H1 (cell line): Measurements from ENCODE around the gene TNNI3. TPM values are rescaled to one million over a fixed set of nuclear protein-coding genes. Genes with fewer than 3 reads are reported as not detected.

Source experiments
- CTCF ChIA-PET: fragments of 300-600 bp; sonication (Branson Sonifier 250); formaldehyde crosslinking; loops from one replicate; lab custom pipeline; 2021; ENCODE audit not compliant: partially characterized antibody; lab: Charles Lee
- POLR2A ChIA-PET: fragments of 300-600 bp; sonication (Branson Sonifier 250); formaldehyde crosslinking; loops from one replicate; lab custom pipeline; 2021; ENCODE audit warnings: inconsistent platforms; ENCODE audit not compliant: partially characterized antibody; lab: Charles Lee
- DNase-seq, 2 experiments: peaks; one replicate each; pipeline versions ENCODE4 v3.0.0 to v3.0.0-alpha.2; 2010 to 2022; ENCODE audit warnings: low spot score in 2 of 2, low read depth in 1 of 2, mixed read lengths in 1 of 2
- FAIRE-seq: peaks from 2 replicates; lab custom pipeline; 2011; peaks lifted over from hg19 to GRCh38; lab: Jason Lieb, UNC
- H2AFZ ChIP-seq: 2 replicates; pipeline ENCODE4 v1.8.1; 2012; ENCODE audit warnings: low read length, inconsistent platforms
- H2AK5ac ChIP-seq: 2 replicates; pipeline ENCODE4 v1.6.1; 2013; ENCODE audit warnings: low read depth, low read length
- H2BK120ac ChIP-seq: replicated peaks from 2 replicates; pipeline ENCODE3; 2013; ENCODE audit warnings: low read depth, low read length, inconsistent platforms
- H2BK12ac ChIP-seq: 2 replicates; pipeline ENCODE4 v1.6.1; 2013; ENCODE audit warnings: low read depth, low read length
- H2BK15ac ChIP-seq: 2 replicates; pipeline ENCODE4 v1.6.1; 2013; ENCODE audit warnings: low read length
- H2BK20ac ChIP-seq: 2 replicates; pipeline ENCODE4 v1.6.1; 2013; ENCODE audit warnings: low read length
- H2BK5ac ChIP-seq: 2 replicates; pipeline ENCODE4 v1.6.1; 2013; ENCODE audit warnings: low read depth, low read length
- H3K14ac ChIP-seq: 2 replicates; pipeline ENCODE4 v1.6.1; 2013; ENCODE audit warnings: inconsistent platforms; ENCODE audit not compliant: insufficient read length
- H3K18ac ChIP-seq: 2 replicates; pipeline ENCODE4 v1.6.1; 2013; ENCODE audit warnings: low read length; ENCODE audit errors: extremely low read depth
- H3K23ac ChIP-seq: 2 replicates; pipeline ENCODE4 v1.6.1; 2013; ENCODE audit warnings: inconsistent platforms; ENCODE audit not compliant: insufficient read length
- H3K23me2 ChIP-seq: 2 replicates; pipeline ENCODE4 v1.6.1; 2013; ENCODE audit warnings: low read depth, low read length
- H3K27ac ChIP-seq: 2 replicates; pipeline ENCODE4 v1.6.1; 2011; ENCODE audit warnings: low read depth, low read length, inconsistent platforms
- H3K27me3 ChIP-seq, 4 experiments: replicated peaks in 1 of 4; 1 replicate in 1 of 4; 2 replicates in 3 of 4; pipeline versions ENCODE4 v1.6.1 to v1.8.1; 2011 to 2013; ENCODE audit warnings: low read length in 3 of 4, mild to moderate bottlenecking in 3 of 4, inconsistent platforms in 2 of 4, mixed read lengths in 2 of 4, moderate library complexity in 1 of 4; ENCODE audit not compliant: control insufficient read depth in 3 of 4, insufficient read depth in 3 of 4; ENCODE audit errors: extremely low read depth in 1 of 4
- H3K36me3 ChIP-seq, 4 experiments: 2 replicates each; pipeline versions ENCODE4 v1.6.1 to v1.8.1; 2011 to 2013; ENCODE audit warnings: mild to moderate bottlenecking in 4 of 4, low read length in 3 of 4, moderate library complexity in 2 of 4, control low read depth in 1 of 4, inconsistent platforms in 1 of 4; ENCODE audit not compliant: insufficient read depth in 4 of 4, control insufficient read depth in 2 of 4
- H3K4ac ChIP-seq: replicated peaks from 2 replicates; pipeline ENCODE3; 2013; ENCODE audit warnings: low read length, low read depth, mixed read lengths, inconsistent platforms; ENCODE audit not compliant: insufficient read length
- H3K4me1 ChIP-seq, 4 experiments: replicated peaks in 1 of 4; 1 replicate in 1 of 4; 2 replicates in 3 of 4; pipeline versions ENCODE4 v1.6.1 to v1.8.1; 2011 to 2013; ENCODE audit warnings: low read length in 3 of 4, inconsistent platforms in 2 of 4, mixed read lengths in 1 of 4; ENCODE audit not compliant: insufficient read depth in 4 of 4, control insufficient read depth in 3 of 4
- H3K4me2 ChIP-seq, 2 experiments: 2 replicates each; pipeline versions ENCODE4 v1.6.1 to v1.8.1; 2011 to 2013; ENCODE audit warnings: low read depth in 2 of 2, low read length in 2 of 2, control low read depth in 1 of 2, inconsistent platforms in 1 of 2, mild to moderate bottlenecking in 1 of 2; ENCODE audit not compliant: insufficient read depth in 1 of 2
- H3K4me3 ChIP-seq, 4 experiments: fragments of 200-600, 300-600 bp in 1 of 4; sonication (generic), shearing (Covaris generic), sonication (Bioruptor Twin) in 1 of 4; 2 replicates each; pipeline versions ENCODE4 v1.5.1 to v1.8.1; 2011 to 2016; ENCODE audit warnings: low read length in 4 of 4, low read depth in 3 of 4, control low read depth in 2 of 4, inconsistent platforms in 2 of 4, mild to moderate bottlenecking in 2 of 4, mixed read lengths in 1 of 4, moderate library complexity in 1 of 4; ENCODE audit not compliant: insufficient read depth in 2 of 4; ENCODE audit errors: extremely low read depth in 1 of 4
- H3K56ac ChIP-seq: replicated peaks from 2 replicates; pipeline ENCODE3; 2013; ENCODE audit warnings: low read depth, mild to moderate bottlenecking, mixed read lengths, low read length, inconsistent platforms; ENCODE audit not compliant: insufficient read length
- H3K79me1 ChIP-seq: 2 replicates; pipeline ENCODE4 v1.6.1; 2013; ENCODE audit warnings: low read depth, low read length, control low read depth
- H3K79me2 ChIP-seq, 2 experiments: 2 replicates each; pipeline versions ENCODE4 v1.6.1 to v1.8.1; 2012 to 2013; ENCODE audit warnings: low read length in 2 of 2, mild to moderate bottlenecking in 2 of 2, inconsistent platforms in 1 of 2; ENCODE audit not compliant: insufficient read depth in 2 of 2, control insufficient read depth in 1 of 2
- H3K9ac ChIP-seq, 4 experiments: replicated peaks in 1 of 4; 1 replicate in 1 of 4; 2 replicates in 3 of 4; pipeline versions ENCODE4 v1.6.1 to v1.8.1; 2011 to 2013; ENCODE audit warnings: low read depth in 3 of 4, low read length in 3 of 4, control low read depth in 2 of 4, mild to moderate bottlenecking in 2 of 4, moderate library complexity in 2 of 4, inconsistent platforms in 1 of 4; ENCODE audit errors: extremely low read depth in 1 of 4
- H3K9me3 ChIP-seq, 2 experiments: 2 replicates each; pipeline versions ENCODE4 v1.6.1 to v1.8.1; 2012 to 2013; ENCODE audit warnings: mild to moderate bottlenecking in 2 of 2, moderate library complexity in 2 of 2, control low read depth in 1 of 2, inconsistent platforms in 1 of 2, low read depth in 1 of 2, low read length in 1 of 2, mixed read lengths in 1 of 2; ENCODE audit not compliant: insufficient read depth in 2 of 2
- H4K20me1 ChIP-seq, 2 experiments: replicated peaks in 1 of 2; 2 replicates each; pipeline versions ENCODE3 to v1.8.1; 2011 to 2013; ENCODE audit warnings: inconsistent platforms in 2 of 2, low read length in 2 of 2, mild to moderate bottlenecking in 1 of 2; ENCODE audit not compliant: insufficient read depth in 2 of 2, control insufficient read depth in 1 of 2
- H4K5ac ChIP-seq: 2 replicates; pipeline ENCODE4 v1.6.1; 2013; ENCODE audit warnings: low read length, low read depth, mixed read lengths, inconsistent platforms; ENCODE audit not compliant: insufficient read length
- H4K8ac ChIP-seq: 2 replicates; pipeline ENCODE4 v1.8.0; 2013; ENCODE audit warnings: mild to moderate bottlenecking, moderate library complexity, low read length, inconsistent platforms; ENCODE audit not compliant: insufficient read depth; ENCODE audit errors: extremely low read depth
- H4K91ac ChIP-seq: replicated peaks from 2 replicates; pipeline ENCODE3; 2013; ENCODE audit warnings: low read length, mixed read lengths, inconsistent platforms; ENCODE audit not compliant: insufficient read length
- ASH2L ChIP-seq: fragments of 200-600, 300-600 bp; sonication (generic); IDR thresholded peaks from one replicate; pipeline ENCODE4 v1.7.1; 2017; ENCODE audit warnings: low read length
- CTCF ChIP-seq, 3 experiments: IDR thresholded peaks; 1 replicate in 2 of 3; 2 replicates in 1 of 3; pipeline versions ENCODE4 v1.5.1 to v1.6.1; 2011; ENCODE audit warnings: low read length in 3 of 3, mild to moderate bottlenecking in 3 of 3, inconsistent platforms in 2 of 3, low read depth in 1 of 3, moderate library complexity in 1 of 3; ENCODE audit not compliant: insufficient read depth in 1 of 3; ENCODE audit errors: control extremely low read depth in 1 of 3
- GTF2F1 ChIP-seq: IDR thresholded peaks from 2 replicates; pipeline ENCODE4 v1.6.1; 2012; ENCODE audit warnings: low read depth, low read length, improper control_type of control experiment, borderline replicate concordance
- JUN ChIP-seq: IDR thresholded peaks from 2 replicates; pipeline ENCODE4 v1.6.1; 2011; ENCODE audit warnings: low read depth, mild to moderate bottlenecking, improper control_type of control experiment, low read length
- JUND ChIP-seq: IDR thresholded peaks from 2 replicates; pipeline ENCODE4 v1.6.1; 2011; ENCODE audit warnings: mild to moderate bottlenecking, improper control_type of control experiment, low read length
- MAFK ChIP-seq: IDR thresholded peaks from 2 replicates; pipeline ENCODE4 v1.6.1; 2012; ENCODE audit warnings: low read depth, mild to moderate bottlenecking, improper control_type of control experiment, low read length
- RFX5 ChIP-seq: IDR thresholded peaks from 2 replicates; pipeline ENCODE4 v1.6.1; 2011; ENCODE audit warnings: low read depth, low read length, improper control_type of control experiment, borderline replicate concordance
- RXRA ChIP-seq: IDR thresholded peaks from 2 replicates; pipeline ENCODE4 v1.6.1; 2011; ENCODE audit warnings: low read depth, mild to moderate bottlenecking, low read length, moderate library complexity; ENCODE audit not compliant: insufficient read depth
- SIN3A ChIP-seq, 2 experiments: IDR thresholded peaks in 1 of 2; conservative IDR thresholded peaks in 1 of 2; 2 replicates each; pipeline ENCODE4 v1.6.1; 2011 to 2012; ENCODE audit warnings: low read length in 2 of 2, improper control_type of control experiment in 1 of 2, low read depth in 1 of 2, mild to moderate bottlenecking in 1 of 2
- SP2 ChIP-seq: IDR thresholded peaks from 2 replicates; pipeline ENCODE4 v1.6.1; 2012; ENCODE audit warnings: mild to moderate bottlenecking, low read length, inconsistent platforms
- TEAD4 ChIP-seq: IDR thresholded peaks from 2 replicates; pipeline ENCODE4 v1.6.1; 2012; ENCODE audit warnings: low read depth, low read length, inconsistent platforms, mixed read lengths
- YY1 ChIP-seq: IDR thresholded peaks from 2 replicates; pipeline ENCODE4 v1.6.1; 2011; ENCODE audit warnings: low read depth, mild to moderate bottlenecking, low read length
- WGBS, 2 experiments: shearing (Covaris generic) in 1 of 2; methylation state at CpG; one replicate each; pipeline versions ENCODE4 v1.1.6 to v1.1.7; 2013 to 2015; ENCODE audit warnings: low lambda C conversion rate in 2 of 2, mixed read lengths in 2 of 2, inconsistent platforms in 1 of 2, low coverage in 1 of 2, missing lambda C conversion rate in 1 of 2; ENCODE audit not compliant: insufficient replicate concordance in 2 of 2, insufficient coverage in 1 of 2, insufficient read length in 1 of 2; ENCODE audit errors: extremely low coverage in 1 of 2, missing lambda C conversion rate in 1 of 2; 5-methylcytosine and 5-hydroxymethylcytosine counted together
- polyA plus RNA-seq, 7 experiments: library from polyadenylated mRNA; depleted of rRNA in 3 of 7; stranded (reverse) in 5 of 7; unstranded in 2 of 7; fragments of >200 nt in 5 of 7; fragments of 200-250 nt in 2 of 7; gene quantifications; 1 replicate in 5 of 7; 2 replicates in 1 of 7; 4 replicates in 1 of 7; pipeline versions ENCODE4 v1.2.1 to v1.2.3, GENCODE V29; 2011 to 2013; ENCODE audit warnings: missing spikeins in 2 of 7, mixed read lengths in 2 of 7
- total RNA-seq: library from RNA; stranded (reverse); fragmentation: NEBNext Ultra II Directional; extraction: Animal tissue kit (Norgen Biotek cat#: 25700); gene quantifications from 2 replicates; pipeline ENCODE4 v1.2.1, GENCODE V29; 2021

TNNI3 gene
- total and polyA plus RNA-seq, 2 of the 8 experiments (the other 6 are each of a cell fraction or from before 2014, with no cell fraction given): 16.9 to 56.0 TPM

DNA sequence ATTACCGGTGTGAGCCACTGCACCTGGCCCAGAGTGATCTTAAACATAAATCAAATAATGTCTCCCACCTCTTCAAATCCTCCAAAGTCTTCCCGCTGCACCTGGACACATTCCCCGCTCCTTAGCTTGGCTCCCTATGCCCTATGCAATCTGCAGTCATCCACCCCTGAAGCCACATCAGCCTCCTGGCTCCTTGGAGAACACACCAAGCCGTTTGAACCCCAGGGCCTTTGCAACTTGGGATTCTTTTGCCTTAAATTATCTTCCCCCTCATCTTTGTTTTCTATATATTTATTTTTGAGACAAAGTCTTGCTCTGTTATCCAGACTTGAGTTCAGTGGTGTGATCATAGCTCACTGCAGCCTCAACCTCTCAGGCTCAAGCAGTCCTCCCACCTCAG is 11.6 kb upstream of the TNNI3 start:
- H3K9ac ChIP-seq: no peak overlapping the region
- no peak overlapping the region for H2BK20ac ChIP-seq
- no peak overlapping the region for H3K4me2 ChIP-seq
- H2AK5ac ChIP-seq: no peak overlapping the region
- DNase-seq (no peak), FAIRE-seq (no peak)
- no peaks in the 10 kb centered on the region for H3K9me3 ChIP-seq
- H3K23me2 ChIP-seq: peaks cover 16% of the 10 kb centered on the region; the same call in 1 of the 2 replicates
- no peak overlapping the region for H2BK12ac ChIP-seq
- 78% methylated on average over 4 of the region's 4 CpGs; no CpG with 5 or more reads in 1 of the 2 experiments for WGBS, 2 experiments
- H3K14ac ChIP-seq: no peak overlapping the region
- no peaks in the 10 kb centered on the region for H4K20me1 ChIP-seq
- H3K18ac ChIP-seq: no peak overlapping the region
- ChIA-PET POLR2A (interaction anchor here (0.8 kb wide), 1 partner anchor 315 kb away, joined by 3 read pairs; no protein-coding TSS in a partner anchor), CTCF (interaction anchor here (0.8 to 2.3 kb wide), 8 partner anchors 9 to 535 kb away, joined by 3 to 14 read pairs (median 4); partner anchors contain the start of gene TNNI3)
- peaks cover 3 to 8% (median 5%) of the 10 kb centered on the region in 4 experiments; a peak in 6 of 7 replicates for H3K4me1 ChIP-seq
- H2AFZ ChIP-seq: no peak overlapping the region
- H3K79me2 ChIP-seq: no peaks in the 10 kb centered on the region
- no peak overlapping the region for H3K23ac ChIP-seq
- H3K4ac ChIP-seq: no peak overlapping the region
- no peak overlapping the region for H4K91ac ChIP-seq
- no peak overlapping the region for H2BK15ac ChIP-seq
- no peak overlapping the region for H3K4me3 ChIP-seq
- no peak overlapping the region for H4K5ac ChIP-seq
- H3K36me3 ChIP-seq: no peaks in the 10 kb centered on the region
- no peak overlapping the region for H2BK120ac ChIP-seq
- no peak overlapping the region for H2BK5ac ChIP-seq
- no peak overlapping the region for H4K8ac ChIP-seq
- H3K79me1 ChIP-seq: no peaks in the 10 kb centered on the region
- H3K56ac ChIP-seq: no peak overlapping the region
- H3K27me3 ChIP-seq: peaks cover 0 to 40% (median 18%) of the 10 kb centered on the region in 4 experiments; a peak in 5 of 7 replicates
- H3K27ac ChIP-seq: no peak overlapping the region
- TF ChIP-seq TEAD4: no peak
- no peak for TF ChIP-seq CTCF (IDR thresholded peaks at IDR 0.05; ENCODE audit: control extremely low read depth in 1 of 3, insufficient read depth in 1 of 3, low read depth in 1 of 3, low read length in 3 of 3)
- no peak for TF ChIP-seq GTF2F1
- no peak for TF ChIP-seq RFX5
- TF ChIP-seq SP2: no peak
- TF ChIP-seq MAFK: no peak
- no peak for TF ChIP-seq RXRA
- no peak for TF ChIP-seq SIN3A (conservative IDR thresholded peaks at IDR 0.05 in 1 of 2, IDR thresholded peaks at IDR 0.05 in 1 of 2; ENCODE audit: low read depth in 1 of 2, low read length in 2 of 2)
- TF ChIP-seq JUND: no peak
- TF ChIP-seq YY1: no peak
- TF ChIP-seq JUN: no peak
- no peak for TF ChIP-seq ASH2L
